HG03196 (cell line): ENCODE data around the gene MYO19.
"Not testable (repeated sequence)": the region's sequence is repeated elsewhere in the genome, so short reads cannot be mapped to it uniquely, and the experiment has no call there.

Experiments
- ATAC-seq: cut with Tn5 transposase; IDR thresholded peaks from one replicate; pipeline ENCODE4 v1.9.1; 2021; ENCODE audit not compliant: unreplicated experiment

The MYO19 gene

DNA sequence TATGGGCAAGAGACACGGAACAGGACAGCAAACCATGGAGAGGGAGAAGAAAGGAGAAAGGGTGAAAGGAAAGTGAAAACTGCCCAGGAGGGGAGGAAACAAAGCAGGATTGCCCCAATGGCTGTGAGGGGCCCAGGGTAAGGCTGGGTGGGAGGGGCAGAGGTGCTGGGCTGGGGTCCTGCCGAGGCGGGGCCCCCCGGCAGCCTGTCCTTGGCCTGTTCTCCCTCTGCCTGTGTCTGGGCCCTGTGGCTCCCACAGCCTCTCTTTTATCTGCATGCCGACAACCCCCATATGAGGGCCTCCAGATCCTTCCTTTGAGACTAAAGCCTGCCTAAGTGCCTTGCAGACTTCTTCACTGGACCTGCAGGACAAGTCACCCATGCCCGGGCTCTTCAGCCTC, 32.7 kb downstream of the MYO19 start:
- no peak for ATAC-seq

DNA sequence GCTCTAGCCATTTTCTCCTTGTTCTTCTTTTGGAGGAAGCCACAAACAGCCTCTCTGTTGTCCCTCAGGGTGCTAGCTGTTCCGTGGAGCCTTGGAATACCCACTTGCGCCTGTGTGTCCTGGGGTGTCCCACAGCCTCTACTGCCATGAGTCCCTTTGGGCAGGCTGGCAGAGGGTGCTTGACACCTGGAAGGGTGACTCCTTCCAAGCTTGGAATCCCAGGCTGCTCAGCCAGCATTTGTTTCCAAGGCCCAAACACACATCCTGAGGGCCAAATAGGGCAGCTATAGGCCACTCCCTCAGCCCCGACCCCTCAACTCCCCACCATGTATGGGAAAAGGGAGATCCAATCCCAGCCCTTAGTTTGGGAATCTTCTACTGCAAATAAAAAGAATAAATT, 33.3 kb downstream of the MYO19 start:
- no peak for ATAC-seq

DNA sequence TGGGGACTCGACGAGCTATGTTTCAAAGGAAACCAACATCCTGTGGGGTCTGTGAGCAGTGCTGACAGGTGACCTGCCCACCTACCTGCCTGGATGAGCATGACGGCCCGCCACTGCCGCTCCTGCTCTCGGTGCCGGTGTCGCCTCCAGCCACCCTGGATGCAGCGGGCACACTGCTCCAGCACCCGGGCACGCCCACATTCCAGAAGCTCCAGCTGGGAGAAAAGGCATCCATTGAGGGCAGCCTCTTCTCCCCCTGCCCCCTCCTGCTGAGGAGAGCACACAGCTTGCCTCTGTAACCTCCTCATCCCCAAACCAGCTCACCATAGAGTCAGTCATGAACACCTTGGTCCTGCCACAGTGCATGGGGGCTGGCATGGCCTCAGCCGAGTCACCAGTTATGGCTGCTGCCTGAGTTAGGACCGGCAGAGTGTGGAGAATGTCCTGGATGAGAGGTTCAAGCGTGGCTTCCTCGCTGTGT, 33.9 kb downstream of the MYO19 start:
- no peak for ATAC-seq

DNA sequence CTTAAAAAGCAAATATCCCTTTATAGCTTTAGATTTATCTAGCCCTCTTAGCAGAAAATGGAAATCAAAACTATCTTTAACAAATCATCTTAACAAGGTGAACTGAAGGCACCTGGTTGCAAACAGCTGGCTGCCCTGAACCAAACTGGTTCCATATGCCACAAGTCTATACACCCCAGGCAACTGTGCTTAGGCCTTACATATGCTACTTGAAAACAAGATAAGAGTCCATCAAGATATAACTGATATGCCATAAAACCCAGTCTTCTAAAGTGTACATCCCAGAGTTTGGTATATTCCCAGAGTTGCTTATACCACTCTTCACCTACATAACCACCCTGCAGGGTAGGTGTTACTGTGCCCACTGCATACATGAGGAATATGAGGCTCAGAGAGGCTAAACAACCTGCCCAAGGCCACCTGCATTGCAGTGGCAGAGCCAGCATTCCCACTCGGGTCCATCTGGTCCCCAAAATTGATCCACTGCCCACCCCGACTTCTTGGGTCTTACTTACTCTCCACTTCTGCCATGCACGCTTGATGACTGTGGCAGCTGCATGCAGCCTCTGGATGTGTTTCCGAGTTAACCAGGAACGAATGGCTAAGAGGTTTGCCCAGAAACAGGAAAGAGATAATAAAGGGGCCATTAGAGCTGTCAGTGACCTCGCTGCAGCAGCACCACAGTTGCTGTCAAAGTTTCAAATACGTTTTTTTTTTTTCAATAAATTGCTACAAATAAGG, 35.9 kb downstream of the MYO19 start:
- ATAC-seq = no peak

DNA sequence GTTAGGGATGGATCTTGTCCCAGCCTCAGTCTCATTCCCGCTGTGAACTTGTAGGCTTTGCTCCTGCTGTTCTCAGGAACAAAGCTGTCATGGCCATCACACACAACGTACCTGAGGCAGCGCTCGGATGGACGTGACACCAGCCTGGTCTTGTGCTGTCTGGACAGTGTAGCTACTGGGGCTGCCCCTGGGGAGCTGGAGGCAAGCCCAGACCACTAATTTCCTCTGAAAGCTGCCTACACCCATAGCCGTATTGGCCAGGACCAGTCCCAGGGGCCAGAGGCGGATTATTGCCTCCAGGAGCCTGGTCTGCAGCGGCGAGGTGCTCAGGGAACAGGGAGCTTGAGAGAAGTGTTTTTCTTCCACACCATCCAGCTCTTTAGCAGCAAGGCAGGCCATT, 36.5 kb downstream of the MYO19 start:
- no peak for ATAC-seq

DNA sequence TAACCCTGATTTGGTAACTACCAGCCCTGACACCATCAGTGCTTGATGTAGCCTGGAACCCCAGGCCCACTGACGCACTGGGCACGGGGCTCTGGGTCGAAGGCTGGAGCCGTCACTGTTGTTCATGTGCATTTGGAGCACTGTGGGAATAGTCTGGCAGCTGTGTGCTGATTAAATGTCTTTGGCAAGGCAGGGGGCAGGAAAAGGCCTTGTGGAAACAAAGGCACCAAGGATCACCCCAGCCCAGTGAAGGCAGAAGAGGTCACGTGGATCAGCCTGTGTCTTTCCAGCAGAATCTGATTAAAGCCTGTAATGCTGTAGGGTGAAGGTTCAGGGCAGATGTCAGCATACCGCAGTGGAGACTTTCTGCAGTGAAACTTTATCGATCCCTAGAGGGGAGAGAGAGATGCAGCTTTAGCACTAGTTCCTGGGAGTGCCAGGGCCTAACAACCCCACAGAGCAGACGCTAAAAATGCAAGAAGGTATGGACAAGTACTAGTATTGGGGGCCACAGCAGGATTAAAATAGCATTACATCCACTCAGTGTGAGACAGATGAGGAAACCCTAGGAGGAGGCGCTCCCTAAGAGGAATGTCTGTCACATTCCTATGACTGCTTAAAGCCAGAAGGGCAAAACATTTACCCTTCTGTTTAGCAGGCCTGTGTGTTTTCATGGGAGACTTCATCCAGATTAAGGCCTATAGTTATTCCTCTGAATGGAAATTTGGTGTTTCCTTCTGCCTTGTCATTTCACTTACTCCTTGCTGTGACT, 38.5 kb downstream of the MYO19 start:
- no peak for ATAC-seq

DNA sequence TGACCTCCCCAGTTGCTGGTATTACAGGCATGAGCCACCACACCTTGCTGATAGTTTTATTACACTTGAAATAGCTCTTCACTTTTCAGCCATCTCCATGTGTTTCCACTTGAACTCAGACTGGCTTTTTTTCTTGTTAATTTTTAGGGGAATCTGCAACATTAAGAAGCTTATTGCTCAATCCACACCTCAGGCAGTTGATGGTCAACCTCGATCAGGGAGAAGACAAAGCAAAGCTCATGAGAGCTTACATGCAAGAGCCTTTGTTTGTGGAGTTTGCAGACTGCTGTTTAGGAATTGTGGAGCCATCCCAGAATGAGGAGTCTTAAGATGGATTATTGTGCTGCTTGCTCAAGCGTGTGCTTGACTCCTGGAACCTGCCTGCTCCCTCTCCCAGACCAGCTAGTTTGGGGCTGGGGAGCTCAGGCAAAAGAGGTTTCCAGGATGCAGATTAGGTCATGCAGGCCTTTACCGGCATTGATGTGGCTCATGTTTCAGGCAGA, 39.5 kb downstream of the MYO19 start:
- no peak for ATAC-seq

DNA sequence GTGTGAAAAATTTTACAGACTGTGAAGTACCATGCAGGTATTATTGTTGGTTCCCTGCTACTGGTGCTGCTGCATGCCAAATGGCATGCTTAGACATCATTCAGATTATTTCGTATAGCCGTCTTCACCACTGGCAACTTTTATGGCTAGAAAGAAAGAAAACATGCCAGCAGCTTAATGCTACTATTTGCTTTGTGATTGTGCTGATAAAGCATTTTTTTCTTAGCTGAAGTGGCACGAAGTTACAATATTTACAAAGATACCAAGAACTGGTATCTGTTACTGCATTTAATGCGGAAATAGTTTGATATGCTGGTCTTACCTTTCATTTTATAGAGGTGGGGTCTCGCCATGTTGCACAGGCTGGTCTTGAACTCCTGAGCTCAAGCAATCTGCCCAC, 40.0 kb downstream of the MYO19 start:
- no peak for ATAC-seq

DNA sequence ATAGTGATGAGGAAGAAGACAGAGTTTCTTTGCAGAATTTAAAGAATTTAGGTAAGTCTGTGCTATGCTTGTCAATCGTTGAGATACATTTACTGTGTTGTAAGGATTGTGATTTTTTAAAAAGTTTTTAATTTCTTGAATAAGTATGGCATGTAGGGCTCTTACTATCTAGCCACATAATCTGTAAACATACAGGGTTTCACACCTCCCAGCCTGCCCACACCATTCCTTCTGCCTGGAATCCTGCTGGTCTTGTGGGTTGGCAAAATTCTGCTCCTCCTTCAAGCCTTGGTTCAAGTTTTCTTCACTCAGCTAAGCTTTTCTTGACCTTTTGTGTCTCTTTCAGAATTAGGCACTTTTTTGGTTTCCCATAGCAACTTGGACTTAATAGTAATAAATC, 40.7 kb downstream of the MYO19 start:
- no peak for ATAC-seq

DNA sequence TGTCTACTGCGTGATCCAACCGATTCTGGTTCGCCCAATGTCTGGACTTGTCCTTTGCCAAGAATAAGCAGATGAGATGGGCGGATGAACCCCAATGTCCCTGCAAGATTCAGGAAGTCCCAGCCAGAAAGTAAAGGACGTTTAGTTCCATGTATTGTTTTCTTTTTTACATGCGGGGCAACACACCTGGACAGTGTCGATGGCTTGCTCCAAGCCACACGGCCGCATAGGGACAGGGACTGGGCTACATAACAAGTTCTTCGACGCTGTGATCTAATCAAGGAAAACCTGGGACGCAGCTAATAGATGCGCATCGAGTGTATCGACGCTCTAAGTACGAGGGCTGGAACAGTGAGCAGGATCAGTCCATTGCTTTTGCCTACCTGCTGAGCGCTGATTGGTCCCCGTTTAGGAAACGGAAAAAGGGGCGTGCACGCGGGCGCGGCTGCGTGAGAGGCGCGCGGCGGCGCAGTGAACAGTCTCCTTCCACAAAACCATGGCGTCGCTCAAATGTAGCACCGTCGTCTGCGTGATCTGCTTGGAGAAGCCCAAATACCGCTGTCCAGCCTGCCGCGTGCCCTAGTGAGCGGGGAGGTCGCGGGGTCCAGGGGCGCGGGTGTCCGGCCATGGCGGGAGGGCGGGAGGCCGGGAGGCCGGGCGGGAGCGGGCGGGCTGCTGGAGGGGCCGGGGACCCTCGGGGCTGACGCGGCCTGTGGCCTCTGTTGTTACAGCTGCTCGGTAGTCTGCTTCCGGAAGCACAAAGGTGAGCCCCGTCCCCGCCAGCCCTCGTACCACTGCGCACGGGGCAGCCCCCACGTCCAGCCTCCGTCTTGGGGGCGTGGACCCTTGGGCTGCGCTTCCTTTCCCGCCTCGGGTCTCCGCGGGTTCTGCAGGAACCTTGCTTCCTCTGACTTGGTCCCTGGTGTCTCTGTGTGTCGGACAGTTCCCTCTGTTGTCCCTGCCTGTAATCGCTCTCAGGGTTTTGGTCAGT, 48.2 kb downstream of the MYO19 start, which contains the start of gene ZNHIT3:
ZNHIT3 (plus strand) TSS at position 478 of the 991 bp plus-strand sequence; CDS start at position 497, 19 bp downstream.
- peak; percentile 88 for ATAC-seq

DNA sequence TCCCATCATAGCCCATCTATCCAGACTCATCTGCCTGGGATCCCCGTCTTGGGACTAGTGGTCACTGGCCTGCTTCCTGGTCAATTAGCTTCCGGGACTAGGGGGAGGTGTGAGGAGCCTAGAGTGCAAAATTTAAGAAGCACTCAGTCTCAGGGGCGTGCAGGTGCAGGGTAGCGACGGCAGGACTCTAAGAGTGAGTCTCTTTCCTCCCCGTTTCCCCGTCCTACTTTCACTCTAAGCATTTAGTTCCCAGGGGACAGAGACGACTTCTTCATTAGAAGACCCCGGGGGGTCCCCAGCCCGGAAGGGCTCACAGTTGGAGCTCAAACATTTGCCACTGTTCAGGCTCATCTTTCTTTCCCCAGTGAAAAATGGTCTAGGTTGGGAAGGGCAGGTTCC, 48.9 kb downstream of the MYO19 start:
- ATAC-seq = peak; percentile 10

DNA sequence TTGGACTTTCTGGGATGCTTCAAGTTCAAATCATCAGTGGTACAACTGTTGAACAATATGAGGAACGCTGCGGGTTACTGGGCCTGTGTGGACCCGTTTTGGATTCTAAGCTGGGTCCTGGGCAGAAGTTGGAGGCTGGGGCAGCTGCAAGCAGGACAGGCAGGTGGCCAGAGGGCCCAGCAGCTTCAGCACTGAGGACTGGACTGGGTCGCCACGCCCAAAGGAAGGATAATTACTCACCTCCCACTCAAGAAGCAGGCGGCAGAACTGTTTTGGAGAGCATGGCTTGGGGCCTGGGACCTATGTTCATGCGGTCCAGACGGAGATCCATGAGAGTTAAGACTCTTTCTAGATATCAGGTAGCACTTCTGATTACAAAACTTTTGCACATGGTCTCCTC, 49.6 kb downstream of the MYO19 start:
- no peak for ATAC-seq

DNA sequence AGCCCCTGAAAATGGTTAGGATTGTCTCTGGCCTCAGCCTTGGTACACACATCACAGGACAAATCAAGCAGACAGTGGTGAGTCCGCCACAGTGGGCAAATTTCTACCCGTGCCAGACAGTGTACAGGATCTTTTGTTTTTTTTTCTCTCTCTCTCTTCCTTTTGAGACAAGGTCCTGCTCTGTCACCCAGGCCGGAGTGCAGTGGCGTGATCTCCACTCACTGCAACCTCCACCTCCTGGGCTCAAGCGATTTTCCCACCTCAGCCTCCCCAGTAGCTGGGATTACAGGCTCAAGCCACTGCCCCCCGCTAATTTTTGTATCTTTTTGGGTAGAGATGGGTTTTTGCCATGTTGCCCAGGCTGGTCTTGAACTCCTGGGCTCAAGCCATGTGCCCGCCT, 50.6 kb downstream of the MYO19 start:
- not testable (repeated sequence) for ATAC-seq

DNA sequence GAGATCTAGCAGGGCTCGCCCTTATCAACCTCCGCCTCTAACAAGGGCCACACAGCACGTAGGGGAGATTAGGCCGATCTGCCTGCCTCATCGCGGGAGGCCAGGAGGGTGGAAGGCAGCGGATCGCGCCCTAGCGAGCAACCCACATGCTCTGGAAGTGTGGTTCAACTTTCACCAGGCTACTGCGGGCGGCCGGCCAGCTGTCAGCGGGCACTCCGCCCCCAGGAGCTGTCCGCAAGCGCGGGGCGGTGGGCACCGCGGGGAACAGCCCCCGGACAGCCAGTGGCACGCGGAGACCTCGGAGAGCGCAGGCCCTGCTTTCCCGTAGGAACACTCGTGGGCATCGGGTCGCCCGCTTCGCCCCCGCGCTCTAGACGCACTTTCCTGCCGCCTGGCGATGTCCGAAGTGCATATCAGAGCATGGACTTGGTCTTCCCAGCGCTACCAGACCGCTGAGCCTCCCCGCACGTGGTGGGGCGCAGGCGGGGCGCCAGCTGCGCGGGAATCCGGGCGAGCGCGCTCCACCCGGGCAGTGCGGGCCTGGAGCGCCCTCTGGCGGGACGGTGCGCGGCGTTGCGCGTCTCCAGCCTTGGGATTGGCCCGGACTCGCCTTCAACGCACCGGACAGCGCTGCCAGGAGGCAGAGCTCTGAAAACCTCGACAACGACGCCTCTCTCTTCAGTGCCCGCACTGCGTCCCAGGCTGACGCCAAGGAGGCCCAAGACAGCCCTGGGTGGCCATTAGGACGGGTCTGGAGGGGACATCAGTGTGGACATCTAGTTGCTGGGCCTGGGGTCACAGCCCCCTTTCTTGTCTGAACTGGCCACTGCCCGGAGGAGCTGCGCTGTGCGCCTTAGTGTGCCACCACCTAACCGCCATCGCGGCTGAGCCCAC, 51.8 kb downstream of the MYO19 start:
- ATAC-seq = no peak

DNA sequence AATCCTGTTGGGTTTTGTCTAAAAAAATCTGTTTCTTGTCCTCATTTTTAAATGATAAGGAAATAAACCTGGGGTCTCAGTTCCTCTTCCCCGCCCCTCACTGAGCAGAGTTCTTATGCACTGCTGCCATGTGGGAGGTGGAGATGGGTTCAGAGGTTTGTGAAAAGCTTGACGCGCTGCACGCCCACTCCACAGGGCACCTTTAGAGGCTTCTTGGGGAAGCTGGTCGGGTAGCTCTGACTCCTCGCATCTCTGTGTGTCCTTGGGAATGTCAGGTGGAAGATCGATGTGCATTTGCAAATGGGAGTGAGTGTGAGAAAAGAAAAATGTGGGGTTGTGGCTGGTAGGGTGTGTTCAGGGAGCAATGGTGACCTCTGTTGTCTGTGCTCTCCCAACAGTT, 52.8 kb downstream of the MYO19 start:
- ATAC-seq = no peak

DNA sequence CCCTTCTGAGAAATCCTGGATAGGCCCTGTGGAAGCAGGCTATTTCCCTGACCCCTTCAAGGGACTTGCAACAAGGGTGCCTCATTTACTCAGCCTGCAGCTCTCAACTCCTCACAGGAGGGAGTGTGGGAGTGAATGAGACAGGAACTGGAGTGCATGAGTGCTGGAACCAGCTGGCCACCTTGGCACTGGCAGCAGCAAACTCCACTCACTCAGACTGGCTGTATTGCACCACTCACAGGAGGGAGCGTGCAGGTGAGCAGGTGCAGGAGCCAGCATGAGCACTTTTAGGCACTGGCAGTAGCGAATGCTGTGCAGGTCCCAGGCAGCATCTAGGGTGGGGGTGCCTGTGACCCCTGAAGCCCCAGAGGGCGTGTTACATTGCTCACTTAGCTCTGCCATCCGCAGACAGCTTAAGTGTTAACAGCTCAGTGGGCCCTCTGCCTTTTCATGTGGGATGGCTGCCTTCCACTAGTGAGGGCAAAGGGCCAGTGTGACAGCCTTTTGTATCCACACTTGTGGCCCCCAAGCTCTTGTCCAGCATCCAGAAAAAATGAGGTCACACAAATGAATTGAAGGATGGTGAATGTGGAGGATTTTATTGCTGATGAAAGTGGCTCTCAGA, 59.2 kb downstream of the MYO19 start:
- no peak for ATAC-seq

DNA sequence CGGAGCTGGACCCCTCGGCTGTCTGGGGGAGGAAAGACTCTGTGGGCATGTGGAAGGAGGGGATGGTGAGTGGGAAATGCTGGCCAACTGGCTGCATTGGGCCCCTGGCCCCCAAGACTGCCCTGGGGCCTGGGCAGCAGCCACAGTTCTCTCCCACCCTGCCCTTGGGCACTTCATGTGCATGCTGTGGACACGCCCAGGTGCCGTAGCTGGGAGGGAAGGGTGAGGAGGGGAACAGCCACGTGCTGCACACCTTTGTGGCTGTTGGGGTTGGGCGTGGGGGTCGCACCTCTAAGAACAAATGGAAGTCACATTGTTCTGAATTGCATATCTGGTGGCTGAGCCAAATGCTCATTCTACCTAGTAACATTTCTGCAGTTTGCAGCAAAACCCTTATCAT, 60.1 kb downstream of the MYO19 start:
- no peak for ATAC-seq

DNA sequence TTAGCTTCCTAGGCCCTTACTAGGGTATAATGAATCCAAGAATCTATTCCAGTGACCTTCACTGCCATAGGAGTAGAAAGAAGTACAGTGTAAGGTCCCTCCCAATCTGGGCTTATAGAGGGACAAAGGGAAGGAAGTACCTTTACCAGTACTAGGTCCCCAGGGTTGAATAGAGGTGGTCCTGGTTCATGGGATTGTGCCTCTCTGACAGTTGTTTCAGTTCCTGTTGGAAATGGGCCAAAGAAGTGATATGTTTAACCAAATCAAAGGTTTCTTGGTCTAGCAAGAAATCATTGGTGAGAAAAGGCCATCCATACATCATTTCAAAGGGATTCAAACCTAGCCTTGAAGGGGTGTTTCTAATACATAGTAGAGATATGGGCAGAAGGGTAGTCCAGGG, 64.2 kb downstream of the MYO19 start:
- no peak for ATAC-seq

DNA sequence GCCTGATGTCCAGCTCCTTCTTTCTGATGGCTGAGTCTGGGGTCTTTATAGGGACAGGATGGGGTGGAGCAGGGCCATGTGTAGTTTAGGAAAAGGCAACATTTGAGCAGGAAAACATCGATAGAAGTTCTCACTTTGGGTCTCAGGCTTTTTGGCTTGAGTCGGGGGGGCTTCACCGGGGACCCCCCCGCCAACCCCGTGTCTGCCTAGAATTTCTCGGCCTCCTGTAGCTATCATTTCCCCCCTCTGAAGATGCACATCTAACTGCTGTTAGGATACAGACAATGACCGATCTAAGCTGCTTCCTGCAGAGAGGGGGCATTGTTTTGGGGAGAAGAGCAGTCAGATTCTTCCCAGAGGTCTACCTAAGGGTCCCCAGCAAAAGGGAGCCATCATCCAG, 64.9 kb downstream of the MYO19 start:
- ATAC-seq = no peak
